ENCODE data around the gene MAOB. TPM values are rescaled to one million over a fixed set of nuclear protein-coding genes. Genes with fewer than 3 reads are reported as not detected.

The MAOB gene
- total RNA-seq, 4 donors from 2014 or later = 1.2 to 9.5 (median 3.4) TPM

GRCh38 chrX:43741843-43742573 lies 140.2 kb downstream of the MAOB start:
- 32 to 34% methylated on average over 7 of the region's 7 CpGs for WGBS, 2 donors
- intact Hi-C loops (cut with DNase I) = loop anchor here (5.0 to 10.0 kb wide), 2 partner anchors 80 to 397 kb away; no protein-coding TSS in a partner anchor
- DNase-seq = peak; percentile 42 to 53

GRCh38 chrX:43735957-43736356 lies 146.3 kb downstream of the MAOB start:
- Histone ChIP-seq H3K36me3 (peaks cover 6 to 7% of the 10 kb centered on the region in 2 donors), H3K9me3 (no peaks in the 10 kb centered on the region), H3K4me1 (peaks cover 2 to 19% of the 10 kb centered on the region in 2 donors), H3K27ac (peak overlapping the region; percentile 29 to 65 (median 54)), H3K4me3 (replicated peaks in 1 of 3) (no peak overlapping the region), H3K27me3 (no peaks in the 10 kb centered on the region)
- TF ChIP-seq POLR2A (IDR thresholded peaks at IDR 0.05) (peak in 1 of 2 donors; percentile 49), CTCF (IDR thresholded peaks at IDR 0.05) (no peak)
- no peak for DNase-seq
- WGBS, 2 donors = 24 to 34% methylated on average over 3 of the region's 3 CpGs
- intact Hi-C loops (cut with DNase I) = no loop called here

More at GRCh38 chrX:43741843-43742573, 140.2 kb downstream of the MAOB start:
- H3K4me3 ChIP-seq (replicated peaks in 1 of 3) = no peak overlapping the region
- H3K4me1 ChIP-seq = peaks cover 10 to 57% of the 10 kb centered on the region in 2 donors
- H3K27ac ChIP-seq = peak overlapping the region; percentile 64 to 72 (median 66)
- TF ChIP-seq CTCF (IDR thresholded peaks at IDR 0.05) (no peak), POLR2A (IDR thresholded peaks at IDR 0.05) (peak in 1 of 2 donors; percentile 22)
- H3K27me3 ChIP-seq = no peaks in the 10 kb centered on the region
- H3K9me3 ChIP-seq = no peaks in the 10 kb centered on the region
- H3K36me3 ChIP-seq = no peaks in the 10 kb centered on the region

GRCh38 chrX:43735534-43735933 lies 146.7 kb downstream of the MAOB start:
- H3K27ac ChIP-seq = peak overlapping the region; percentile 29 to 65 (median 50)
- H3K4me1 ChIP-seq = peaks cover 6 to 19% of the 10 kb centered on the region in 2 donors
- H3K9me3 ChIP-seq = no peaks in the 10 kb centered on the region
- WGBS, 2 donors = 64 to 65% methylated on average over 6 of the region's 6 CpGs
- no peak overlapping the region for H3K4me3 ChIP-seq (replicated peaks in 1 of 3)
- no peaks in the 10 kb centered on the region for H3K27me3 ChIP-seq
- intact Hi-C loops (cut with DNase I) = no loop called here
- peaks cover 6 to 7% of the 10 kb centered on the region in 2 donors for H3K36me3 ChIP-seq
- TF ChIP-seq POLR2A (IDR thresholded peaks at IDR 0.05) (no peak), CTCF (IDR thresholded peaks at IDR 0.05) (no peak)
- DNase-seq = no peak

- intact Hi-C loops (cut with DNase I) = no loop called here
- no peak for TF ChIP-seq POLR2A (IDR thresholded peaks at IDR 0.05)
- TF ChIP-seq CTCF (IDR thresholded peaks at IDR 0.05) = no peak
- WGBS, 2 donors = 91 to 95% methylated on average over 1 of the region's 1 CpG
- DNase-seq = no peak
- Histone ChIP-seq H3K36me3 (peaks cover 6 to 7% of the 10 kb centered on the region in 2 donors), H3K27ac (peak overlapping the region in 2 of 3 donors; percentile 34 to 50), H3K9me3 (no peaks in the 10 kb centered on the region), H3K4me1 (peaks cover 8 to 20% of the 10 kb centered on the region in 2 donors), H3K4me3 (replicated peaks in 1 of 3) (no peak overlapping the region), H3K27me3 (no peaks in the 10 kb centered on the region)
Measured at GRCh38 chrX:43734444-43734843, 147.8 kb downstream of the MAOB start.

- 100% methylated on average over 1 of the region's 1 CpG for WGBS, 2 donors
- intact Hi-C loops (cut with DNase I) = no loop called here
Measured at GRCh38 chrX:43733699-43734098, 148.6 kb downstream of the MAOB start.

More at GRCh38 chrX:43733699-43734098, 148.6 kb downstream of the MAOB start:
- Histone ChIP-seq H3K4me1 (peaks cover 8 to 18% of the 10 kb centered on the region in 2 donors), H3K27me3 (no peaks in the 10 kb centered on the region), H3K9me3 (no peaks in the 10 kb centered on the region), H3K27ac (no peak overlapping the region), H3K4me3 (replicated peaks in 1 of 3) (no peak overlapping the region), H3K36me3 (peaks cover 6 to 7% of the 10 kb centered on the region in 2 donors)
- no peak for DNase-seq
- TF ChIP-seq CTCF (IDR thresholded peaks at IDR 0.05) (no peak), POLR2A (IDR thresholded peaks at IDR 0.05) (no peak)

Data from thyroid gland (tissue), 4 donors.